ENCODE results near the gene WDFY2. TPM values are rescaled to one million over a fixed set of nuclear protein-coding genes. Genes with fewer than 3 reads are reported as not detected.

The WDFY2 gene
- total RNA-seq, 2 experiments from 2014 or later = 11.3 TPM

DNA sequence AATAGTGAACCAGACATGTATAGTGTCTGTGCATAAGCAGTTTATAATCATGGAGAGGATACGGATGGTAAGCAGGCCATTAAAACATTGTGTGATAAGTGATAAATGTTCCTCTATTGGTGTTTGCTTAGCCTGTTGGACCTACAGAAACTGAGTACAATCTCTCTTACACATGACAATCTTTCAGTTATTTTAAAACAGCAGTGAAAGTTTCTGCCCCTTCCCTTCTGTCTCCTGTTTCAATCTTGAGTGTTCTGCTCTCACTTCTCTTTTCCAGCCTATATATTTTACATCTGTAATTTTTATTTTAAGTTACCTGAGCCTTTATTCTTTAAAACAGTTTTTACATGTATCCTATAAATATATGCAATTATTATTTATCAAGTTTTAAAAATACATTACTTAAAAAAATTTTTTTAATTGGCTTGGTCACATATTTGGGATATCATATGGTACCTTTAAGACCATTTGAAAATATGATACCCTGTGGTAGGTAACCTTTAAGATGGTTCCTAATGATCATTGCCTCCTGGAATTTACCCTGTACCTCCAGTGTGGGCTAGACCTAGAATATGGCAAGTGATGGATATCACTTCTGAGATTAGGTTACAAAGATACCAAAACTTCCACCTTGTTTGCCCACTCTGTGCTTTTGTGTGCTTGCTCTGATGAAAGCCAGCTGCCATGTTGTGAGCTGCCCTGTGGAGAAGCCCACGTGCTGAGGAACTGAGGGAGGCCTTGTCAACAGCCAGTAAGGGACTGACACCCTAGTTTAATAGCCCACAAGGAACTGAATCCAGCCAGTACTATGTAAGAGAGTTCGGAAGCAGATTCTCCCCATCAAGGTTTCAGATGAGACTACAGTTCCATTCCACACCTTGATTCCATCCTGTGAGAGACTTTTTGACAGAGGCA is 120.4 kb downstream of the WDFY2 start:
- H3K27ac Mint-ChIP-seq = no peak overlapping the region
- ATAC-seq (no peak), DNase-seq (no peak)
- H3K36me3 Mint-ChIP-seq (ENCODE audit: low read depth) = peaks cover 8% of the 10 kb centered on the region
- peaks cover 15% of the 10 kb centered on the region for H3K9me3 Mint-ChIP-seq (ENCODE audit: insufficient read depth)
- H3K4me1 Mint-ChIP-seq (ENCODE audit: low read depth) = no peaks in the 10 kb centered on the region
- POLR2A ChIA-PET = no interaction called here
- no peak overlapping the region for H3K4me3 Mint-ChIP-seq
- CTCF ChIA-PET = no interaction called here
- H3K27me3 Mint-ChIP-seq (ENCODE audit: low read depth) = no peaks in the 10 kb centered on the region

DNA sequence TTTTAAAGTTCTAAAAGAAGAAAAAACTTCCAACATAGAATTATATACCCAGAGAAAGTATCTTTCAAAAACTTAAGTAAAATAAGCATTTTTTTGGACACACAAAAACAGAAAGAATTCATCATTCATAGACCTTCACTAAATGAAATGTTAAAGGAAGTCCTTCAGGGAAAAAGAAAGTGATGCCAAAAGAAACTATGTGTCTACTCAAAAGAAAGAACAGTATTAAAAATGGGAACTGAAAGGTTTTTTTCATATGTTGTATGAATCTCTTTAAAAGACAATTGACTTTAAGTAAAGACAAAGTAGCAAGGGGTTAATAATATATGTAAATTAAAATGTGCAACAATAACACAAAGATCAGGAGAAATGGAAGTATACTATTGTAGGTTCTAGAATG is 123.2 kb downstream of the WDFY2 start:
- Mint-ChIP-seq H3K27ac (no peak overlapping the region), H3K4me1 (ENCODE audit: low read depth) (no peaks in the 10 kb centered on the region), H3K4me3 (no peak overlapping the region), H3K36me3 (ENCODE audit: low read depth) (peaks cover 12% of the 10 kb centered on the region), H3K27me3 (ENCODE audit: low read depth) (no peaks in the 10 kb centered on the region), H3K9me3 (ENCODE audit: insufficient read depth) (peaks cover 15% of the 10 kb centered on the region)
- DNase-seq (no peak), ATAC-seq (no peak)
- CTCF ChIA-PET = no interaction called here
- POLR2A ChIA-PET = no interaction called here

DNA sequence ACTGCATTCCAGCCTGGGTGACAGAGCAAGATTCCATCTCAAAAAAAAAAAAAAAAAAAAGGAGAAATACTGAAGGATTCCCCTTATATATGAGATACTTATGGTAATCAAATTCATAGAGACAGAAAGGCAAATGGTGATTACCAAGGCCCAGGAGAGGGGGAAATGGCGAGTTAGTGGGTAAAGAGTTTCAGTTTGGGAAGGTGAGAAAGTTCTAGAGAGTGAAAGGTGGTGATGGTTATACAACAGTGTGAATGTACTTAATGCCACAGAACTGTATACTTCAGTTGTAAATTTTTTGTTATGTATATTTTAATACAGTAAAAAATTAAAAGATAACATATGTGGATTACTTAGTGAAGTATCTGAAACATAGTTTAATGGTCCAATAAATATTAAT is 129.5 kb downstream of the WDFY2 start:
- peaks cover 2% of the 10 kb centered on the region for H3K4me1 Mint-ChIP-seq (ENCODE audit: low read depth)
- H3K4me3 Mint-ChIP-seq = no peak overlapping the region
- ATAC-seq (no peak), DNase-seq (no peak)
- ChIA-PET POLR2A (no interaction called here), CTCF (interaction anchor here (0.7 kb wide), 1 partner anchor 45 kb away, joined by 3 read pairs; no protein-coding TSS in a partner anchor)
- no peak overlapping the region for H3K27ac Mint-ChIP-seq
- peaks cover 5% of the 10 kb centered on the region for H3K36me3 Mint-ChIP-seq (ENCODE audit: low read depth)
- peaks cover 6% of the 10 kb centered on the region for H3K9me3 Mint-ChIP-seq (ENCODE audit: insufficient read depth)
- no peaks in the 10 kb centered on the region for H3K27me3 Mint-ChIP-seq (ENCODE audit: low read depth)

DNA sequence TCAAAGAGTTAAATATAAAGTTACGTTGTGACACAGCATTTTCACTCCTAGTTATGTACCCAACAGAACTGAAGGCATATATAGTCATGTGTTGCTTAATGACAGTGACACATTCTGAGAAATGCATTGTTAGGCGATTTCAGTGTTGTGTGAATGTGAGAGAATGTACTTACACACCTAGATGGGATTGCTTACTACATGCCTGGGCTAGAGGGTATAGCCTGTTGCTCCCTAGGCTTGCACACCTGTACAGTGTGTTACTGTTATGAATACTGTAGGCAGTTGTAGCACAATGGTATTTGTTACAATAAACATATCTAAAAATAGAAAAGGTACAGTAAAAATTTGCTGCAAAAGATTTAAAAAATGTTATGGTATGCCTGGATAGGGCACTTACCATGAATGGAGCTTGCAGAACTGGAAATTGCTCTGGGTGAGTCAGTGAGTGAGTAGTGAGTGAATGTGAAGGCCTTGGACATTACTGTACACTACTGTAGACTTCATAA is 130.5 kb downstream of the WDFY2 start:
- ChIA-PET POLR2A (no interaction called here), CTCF (no interaction called here)
- no peak for DNase-seq
- peaks cover 3% of the 10 kb centered on the region for H3K36me3 Mint-ChIP-seq (ENCODE audit: low read depth)
- no peak for ATAC-seq
- no peak overlapping the region for H3K4me3 Mint-ChIP-seq
- H3K4me1 Mint-ChIP-seq (ENCODE audit: low read depth) = peaks cover 2% of the 10 kb centered on the region
- H3K27ac Mint-ChIP-seq = no peak overlapping the region
- H3K9me3 Mint-ChIP-seq (ENCODE audit: insufficient read depth) = no peaks in the 10 kb centered on the region
- no peaks in the 10 kb centered on the region for H3K27me3 Mint-ChIP-seq (ENCODE audit: low read depth)

DNA sequence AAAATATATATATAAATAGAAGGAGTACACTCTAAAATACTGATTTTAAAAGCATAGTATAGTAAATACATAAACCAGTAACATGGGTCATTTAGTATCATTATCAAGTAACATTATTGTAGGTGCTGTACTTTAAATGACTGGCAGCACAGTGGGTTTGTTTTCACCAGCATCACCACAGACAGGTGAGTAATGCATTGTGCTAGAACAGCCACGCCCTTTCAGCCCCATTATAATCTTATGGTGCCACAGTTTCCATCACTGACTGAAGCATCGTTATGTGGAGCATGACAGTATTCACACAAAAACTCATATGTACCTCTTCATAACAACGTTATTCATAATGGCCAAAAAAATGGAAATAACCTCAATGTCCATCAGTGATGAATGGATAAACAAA is 131.4 kb downstream of the WDFY2 start:
- no peaks in the 10 kb centered on the region for H3K9me3 Mint-ChIP-seq (ENCODE audit: insufficient read depth)
- POLR2A ChIA-PET = no interaction called here
- H3K4me1 Mint-ChIP-seq (ENCODE audit: low read depth) = peaks cover 2% of the 10 kb centered on the region

DNA sequence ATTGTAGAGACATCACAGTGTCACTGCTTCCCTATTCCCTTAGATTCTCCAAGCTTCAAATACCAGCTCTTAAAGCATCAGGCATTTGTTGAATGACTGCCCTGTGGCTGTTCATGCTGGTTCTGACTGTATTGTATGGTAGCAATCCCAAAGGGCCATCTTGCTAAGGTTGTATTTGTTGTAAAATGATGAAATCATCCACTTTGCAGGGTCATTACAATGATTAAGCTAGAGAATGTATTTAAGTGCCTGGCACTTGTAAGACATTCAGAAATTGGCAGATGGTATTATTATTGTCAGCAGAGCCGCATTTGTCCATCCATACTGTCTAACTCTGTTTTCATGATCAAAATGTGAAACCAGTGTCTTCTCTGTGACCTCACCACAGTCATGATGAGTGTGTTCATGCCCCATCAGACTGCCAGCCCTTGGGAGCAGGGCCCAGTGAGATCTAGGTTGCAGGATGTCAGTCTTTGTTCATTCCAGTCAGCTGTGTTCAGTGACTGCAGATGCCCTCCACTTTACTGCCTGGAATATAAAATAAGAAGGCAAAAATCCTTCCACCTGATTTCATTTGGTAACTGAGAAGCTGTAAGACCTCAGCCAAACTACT is 133.6 kb downstream of the WDFY2 start:
- Mint-ChIP-seq H3K27me3 (ENCODE audit: low read depth) (no peaks in the 10 kb centered on the region), H3K4me1 (ENCODE audit: low read depth) (peaks cover 2% of the 10 kb centered on the region), H3K9me3 (ENCODE audit: insufficient read depth) (no peaks in the 10 kb centered on the region), H3K36me3 (ENCODE audit: low read depth) (no peaks in the 10 kb centered on the region), H3K4me3 (no peak overlapping the region), H3K27ac (no peak overlapping the region)
- no peak for ATAC-seq
- no peak for DNase-seq
- ChIA-PET CTCF (no interaction called here), POLR2A (no interaction called here)

More for the DNA sequence above, 131.4 kb downstream of the WDFY2 start:
- Mint-ChIP-seq H3K36me3 (ENCODE audit: low read depth) (peaks cover 3% of the 10 kb centered on the region), H3K27me3 (ENCODE audit: low read depth) (no peaks in the 10 kb centered on the region), H3K27ac (no peak overlapping the region), H3K4me3 (no peak overlapping the region)
- no peak for DNase-seq
- CTCF ChIA-PET = no interaction called here
- ATAC-seq = no peak

DNA sequence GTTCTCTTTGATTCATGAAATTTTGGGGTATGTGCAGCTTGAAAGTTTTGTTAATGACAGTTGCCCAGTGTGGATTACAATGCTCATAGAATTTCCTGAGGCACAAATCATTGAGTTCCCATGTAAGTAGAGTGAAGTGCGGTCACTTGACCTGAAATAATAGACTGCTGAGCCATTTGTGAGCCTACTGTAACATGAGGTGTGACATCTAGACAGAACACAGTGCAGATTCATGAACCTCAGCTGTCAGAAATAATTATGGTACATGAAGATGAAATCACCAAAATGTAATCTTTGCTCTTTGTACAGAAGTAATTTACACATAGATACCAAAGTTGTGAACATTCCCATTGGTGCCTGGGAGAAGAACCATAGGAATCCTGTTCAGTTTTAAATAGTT is 135.1 kb downstream of the WDFY2 start:
- no peak overlapping the region for H3K4me3 Mint-ChIP-seq
- ChIA-PET CTCF (no interaction called here), POLR2A (no interaction called here)
- DNase-seq = no peak
- H3K27ac Mint-ChIP-seq = no peak overlapping the region
- no peaks in the 10 kb centered on the region for H3K4me1 Mint-ChIP-seq (ENCODE audit: low read depth)
- H3K27me3 Mint-ChIP-seq (ENCODE audit: low read depth) = no peaks in the 10 kb centered on the region
- no peaks in the 10 kb centered on the region for H3K36me3 Mint-ChIP-seq (ENCODE audit: low read depth)
- ATAC-seq = no peak
- H3K9me3 Mint-ChIP-seq (ENCODE audit: insufficient read depth) = no peaks in the 10 kb centered on the region

DNA sequence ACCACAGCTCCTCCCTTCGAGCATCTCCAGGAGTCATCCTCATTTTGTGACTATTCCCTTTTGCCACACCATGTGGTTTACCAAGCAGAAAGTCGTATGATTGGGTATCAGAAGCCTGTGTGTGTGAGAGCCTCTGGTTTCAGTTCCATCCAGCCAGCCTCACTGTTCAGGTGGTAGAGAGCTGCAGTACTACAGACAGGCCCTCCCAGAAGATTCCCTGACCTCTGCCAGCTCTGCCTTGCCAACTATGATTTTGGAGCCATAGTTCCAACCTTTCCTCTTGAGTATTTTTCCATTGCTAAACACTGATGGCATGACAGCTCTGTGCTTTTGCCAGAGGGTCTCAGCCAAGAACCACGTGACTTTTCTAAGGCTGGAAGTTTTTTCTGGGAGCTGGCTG is 137.2 kb downstream of the WDFY2 start:
- H3K27me3 Mint-ChIP-seq (ENCODE audit: low read depth) = no peaks in the 10 kb centered on the region
- no peaks in the 10 kb centered on the region for H3K9me3 Mint-ChIP-seq (ENCODE audit: insufficient read depth)
- H3K4me1 Mint-ChIP-seq (ENCODE audit: low read depth) = no peaks in the 10 kb centered on the region
- no peak for ATAC-seq
- DNase-seq = no peak
- CTCF ChIA-PET = interaction anchor here (1.0 kb wide), 1 partner anchor 10 kb away, joined by 4 read pairs; no protein-coding TSS in a partner anchor
- H3K36me3 Mint-ChIP-seq (ENCODE audit: low read depth) = no peaks in the 10 kb centered on the region
- no peak overlapping the region for H3K27ac Mint-ChIP-seq
- no peak overlapping the region for H3K4me3 Mint-ChIP-seq
- POLR2A ChIA-PET = no interaction called here

DNA sequence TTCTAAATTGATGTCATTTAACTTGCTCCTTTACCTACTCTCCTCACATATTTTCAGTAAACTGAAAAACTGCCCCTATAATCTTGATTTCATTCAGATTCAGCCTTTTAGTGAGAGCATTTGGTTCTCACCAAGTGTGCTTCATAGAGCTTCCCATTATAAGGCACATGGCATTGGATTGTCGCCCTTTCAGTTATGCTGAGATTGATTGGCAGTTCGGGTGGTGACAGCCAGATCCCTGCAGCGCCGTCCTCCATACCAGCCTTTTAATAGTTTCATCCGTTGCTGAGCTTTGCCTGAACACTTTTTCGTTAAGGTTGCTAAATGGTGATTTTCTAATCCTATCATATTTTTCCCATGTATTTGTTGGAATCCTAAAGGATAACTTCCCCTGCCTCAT is 139.3 kb downstream of the WDFY2 start:
- ChIA-PET CTCF (no interaction called here), POLR2A (no interaction called here)
- H3K4me1 Mint-ChIP-seq (ENCODE audit: low read depth) = no peaks in the 10 kb centered on the region
- no peaks in the 10 kb centered on the region for H3K9me3 Mint-ChIP-seq (ENCODE audit: insufficient read depth)
- DNase-seq = no peak
- H3K27ac Mint-ChIP-seq = no peak overlapping the region
- no peaks in the 10 kb centered on the region for H3K27me3 Mint-ChIP-seq (ENCODE audit: low read depth)
- H3K4me3 Mint-ChIP-seq = no peak overlapping the region
- no peak for ATAC-seq
- peaks cover 5% of the 10 kb centered on the region for H3K36me3 Mint-ChIP-seq (ENCODE audit: low read depth)

DNA sequence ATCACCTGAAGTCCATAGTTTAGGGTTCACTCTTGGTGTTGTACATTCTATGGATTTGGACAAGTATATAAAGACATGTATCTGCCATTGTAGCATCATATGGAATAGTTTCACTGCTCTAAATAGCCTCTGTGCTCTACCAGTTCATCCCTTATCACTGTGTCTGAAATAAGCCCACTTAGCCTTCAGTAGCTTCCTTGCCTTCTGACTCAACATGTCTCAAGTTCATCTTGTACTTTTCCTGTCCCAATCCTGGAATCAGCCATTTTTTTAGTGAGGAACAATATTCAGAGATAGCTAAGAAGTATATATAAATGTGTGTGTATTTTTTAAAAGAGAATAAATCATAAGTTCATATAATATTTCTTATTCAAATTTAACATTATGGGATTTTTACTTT is 140.5 kb downstream of the WDFY2 start:
- ChIA-PET CTCF (interaction anchor here (0.6 kb wide), 1 partner anchor 73 kb away, joined by 3 read pairs; no protein-coding TSS in a partner anchor), POLR2A (no interaction called here)
- Mint-ChIP-seq H3K4me1 (ENCODE audit: low read depth) (no peaks in the 10 kb centered on the region), H3K9me3 (ENCODE audit: insufficient read depth) (no peaks in the 10 kb centered on the region), H3K36me3 (ENCODE audit: low read depth) (peaks cover 5% of the 10 kb centered on the region), H3K4me3 (no peak overlapping the region), H3K27ac (no peak overlapping the region), H3K27me3 (ENCODE audit: low read depth) (no peaks in the 10 kb centered on the region)
- no peak for ATAC-seq
- DNase-seq = no peak

DNA sequence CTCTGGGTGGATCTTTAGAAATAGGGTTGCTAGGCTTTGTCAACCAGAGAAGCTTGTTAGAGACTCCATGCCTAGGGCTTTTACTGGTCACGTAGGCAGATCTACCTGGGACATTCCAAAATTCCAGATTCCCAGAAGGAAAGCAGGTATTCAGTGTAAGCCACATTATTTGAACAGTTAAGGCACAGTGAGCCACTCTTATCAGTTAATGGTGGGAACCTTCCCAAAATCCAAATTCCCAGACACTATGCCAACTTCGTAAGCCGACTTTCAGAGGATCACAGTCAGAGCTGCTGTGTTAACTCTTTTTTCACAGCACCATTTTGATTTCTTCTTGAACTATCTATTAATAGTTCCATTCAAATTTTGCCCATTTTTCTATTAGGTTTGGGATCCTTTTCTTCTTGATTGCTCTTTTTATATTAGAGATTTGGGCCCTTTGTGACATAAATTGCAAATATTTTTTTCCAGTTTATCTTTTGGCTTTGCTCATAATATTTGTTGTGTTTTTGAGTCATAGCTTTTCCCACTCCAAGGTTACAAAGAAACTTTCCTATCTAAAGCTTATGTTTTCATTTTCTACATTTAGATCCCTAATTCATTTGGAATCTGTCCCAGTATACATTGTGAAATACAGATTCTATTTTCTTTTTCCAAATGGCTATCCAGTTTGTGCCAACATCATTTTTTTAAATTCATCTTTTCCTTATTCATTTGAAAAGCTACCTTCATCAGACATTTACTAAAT is 142.4 kb downstream of the WDFY2 start:
- Mint-ChIP-seq H3K27me3 (ENCODE audit: low read depth) (no peaks in the 10 kb centered on the region), H3K4me1 (ENCODE audit: low read depth) (peaks cover 3% of the 10 kb centered on the region), H3K4me3 (no peak overlapping the region), H3K36me3 (ENCODE audit: low read depth) (peaks cover 7% of the 10 kb centered on the region), H3K27ac (no peak overlapping the region), H3K9me3 (ENCODE audit: insufficient read depth) (no peaks in the 10 kb centered on the region)
- CTCF ChIA-PET = interaction anchor here (0.7 kb wide), 1 partner anchor 46 kb away, joined by 3 read pairs; no protein-coding TSS in a partner anchor
- ATAC-seq = no peak
- no peak for DNase-seq
- POLR2A ChIA-PET = no interaction called here

Data from activated CD8-positive, alpha-beta T cell treated with anti-CD3 and anti-CD28 coated beads, Interleukin-2, amount 10 ng/mL, durations not matched to agents 7 days and 5 days (primary cell).